Colonic mucosa (tissue), 4 donors: Measurements from ENCODE around the gene MRPL53. TPM values are rescaled to one million over a fixed set of nuclear protein-coding genes. Genes with fewer than 3 reads are reported as not detected.

ENCODE experiments used
- DNase-seq: peaks from one replicate; pipeline ENCODE4 v3.0.0-alpha.2; 2020
- H3K27ac ChIP-seq: fragments of 200-600 bp; one replicate; pipeline ENCODE4 v1.8.0; 2021
- H3K27me3 ChIP-seq: fragments of 200-600 bp; one replicate; pipeline ENCODE4 v1.8.0; 2021
- H3K36me3 ChIP-seq: fragments of 200-600 bp; one replicate; pipeline ENCODE4 v1.8.0; 2021
- H3K4me1 ChIP-seq: fragments of 200-600 bp; one replicate; pipeline ENCODE4 v1.8.0; 2021; ENCODE audit warnings: mild to moderate bottlenecking
- H3K4me3 ChIP-seq: fragments of 200-600 bp; one replicate; pipeline ENCODE4 v1.8.0; 2021
- H3K9ac ChIP-seq, 2 donors: one replicate each; pipeline ENCODE4 v1.7.0; 2013; ENCODE audit warnings: control low read depth in 2 of 2, low read depth in 2 of 2, low read length in 2 of 2
- H3K9me3 ChIP-seq: fragments of 200-600 bp; one replicate; pipeline ENCODE4 v1.8.0; 2021
- intact Hi-C: fragments of 100-400 bp; cut with DNase I; formaldehyde crosslinking; loops from one replicate; pipeline ENCODE4 v1.14.1; 2022
- total RNA-seq, 2 donors: library from RNA; stranded (reverse); fragmentation: NEBNext Ultra II Directional in 1 of 2; extraction: Animal tissue kit (Norgen Biotek cat#: 25700) in 1 of 2; gene quantifications; one replicate each; pipeline ENCODE4 v1.2.1, GENCODE V29; 2021
- TF ChIP-seq, protein P1 (sequence below): fragments of 200-600 bp; IDR thresholded peaks from one replicate; pipeline ENCODE4 v1.8.0; 2022; ENCODE audit warnings: antibody characterized with exemption, mild to moderate bottlenecking
- donor health status: healthy.
- donor health status: DM: no; HTN: no; CAD: no.
- donor health status: DM: no; HTN: no; CAD: no.

MRPL53 gene
- total RNA-seq, 2 donors from 2014 or later, result 64.6 to 90.3 TPM

DNA sequence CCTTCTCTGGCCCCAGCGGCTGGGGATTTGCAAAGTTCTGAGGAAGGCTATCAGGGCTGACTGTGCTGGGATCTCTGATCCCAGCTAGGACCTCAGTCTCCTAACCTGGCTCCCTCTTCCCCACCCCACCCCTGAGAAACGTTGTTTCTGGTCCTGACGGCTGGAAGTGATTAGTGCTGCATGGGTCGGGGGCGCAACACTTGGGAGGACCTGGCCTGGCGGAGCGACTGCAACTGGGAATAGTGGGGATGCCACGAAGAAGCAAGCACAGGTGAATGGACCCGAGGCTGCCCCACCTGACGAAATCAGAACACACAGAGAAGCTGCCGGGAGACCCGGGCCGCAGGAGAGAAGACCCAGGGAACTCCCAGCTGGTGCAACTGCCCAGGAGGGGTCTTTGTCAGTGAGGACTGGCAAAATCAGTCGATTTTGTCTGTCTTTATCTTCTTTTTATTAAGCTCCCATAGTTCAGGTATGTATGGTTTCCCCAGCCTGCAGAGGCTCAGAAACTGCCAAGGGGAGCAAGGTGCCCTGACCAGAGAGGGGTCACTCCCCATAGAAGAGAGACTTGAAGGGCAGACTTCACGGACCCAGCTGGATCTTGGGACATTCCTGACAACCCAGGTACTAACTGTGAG, 27.6 kb upstream of the MRPL53 start:
- TF ChIP-seq, protein P1, sequence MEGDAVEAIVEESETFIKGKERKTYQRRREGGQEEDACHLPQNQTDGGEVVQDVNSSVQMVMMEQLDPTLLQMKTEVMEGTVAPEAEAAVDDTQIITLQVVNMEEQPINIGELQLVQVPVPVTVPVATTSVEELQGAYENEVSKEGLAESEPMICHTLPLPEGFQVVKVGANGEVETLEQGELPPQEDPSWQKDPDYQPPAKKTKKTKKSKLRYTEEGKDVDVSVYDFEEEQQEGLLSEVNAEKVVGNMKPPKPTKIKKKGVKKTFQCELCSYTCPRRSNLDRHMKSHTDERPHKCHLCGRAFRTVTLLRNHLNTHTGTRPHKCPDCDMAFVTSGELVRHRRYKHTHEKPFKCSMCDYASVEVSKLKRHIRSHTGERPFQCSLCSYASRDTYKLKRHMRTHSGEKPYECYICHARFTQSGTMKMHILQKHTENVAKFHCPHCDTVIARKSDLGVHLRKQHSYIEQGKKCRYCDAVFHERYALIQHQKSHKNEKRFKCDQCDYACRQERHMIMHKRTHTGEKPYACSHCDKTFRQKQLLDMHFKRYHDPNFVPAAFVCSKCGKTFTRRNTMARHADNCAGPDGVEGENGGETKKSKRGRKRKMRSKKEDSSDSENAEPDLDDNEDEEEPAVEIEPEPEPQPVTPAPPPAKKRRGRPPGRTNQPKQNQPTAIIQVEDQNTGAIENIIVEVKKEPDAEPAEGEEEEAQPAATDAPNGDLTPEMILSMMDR, result no peak
- H3K27ac ChIP-seq, result no peak overlapping the region
- no peak overlapping the region for H3K4me3 ChIP-seq
- DNase-seq, result no peak
- H3K36me3 ChIP-seq, result peaks cover under 1% of the 10 kb centered on the region
- H3K4me1 ChIP-seq, result peaks cover 15% of the 10 kb centered on the region
- intact Hi-C loops, result no loop called here
- H3K9ac ChIP-seq, result no peak overlapping the region
- peaks cover 17% of the 10 kb centered on the region for H3K27me3 ChIP-seq
- H3K9me3 ChIP-seq, result no peaks in the 10 kb centered on the region

DNA sequence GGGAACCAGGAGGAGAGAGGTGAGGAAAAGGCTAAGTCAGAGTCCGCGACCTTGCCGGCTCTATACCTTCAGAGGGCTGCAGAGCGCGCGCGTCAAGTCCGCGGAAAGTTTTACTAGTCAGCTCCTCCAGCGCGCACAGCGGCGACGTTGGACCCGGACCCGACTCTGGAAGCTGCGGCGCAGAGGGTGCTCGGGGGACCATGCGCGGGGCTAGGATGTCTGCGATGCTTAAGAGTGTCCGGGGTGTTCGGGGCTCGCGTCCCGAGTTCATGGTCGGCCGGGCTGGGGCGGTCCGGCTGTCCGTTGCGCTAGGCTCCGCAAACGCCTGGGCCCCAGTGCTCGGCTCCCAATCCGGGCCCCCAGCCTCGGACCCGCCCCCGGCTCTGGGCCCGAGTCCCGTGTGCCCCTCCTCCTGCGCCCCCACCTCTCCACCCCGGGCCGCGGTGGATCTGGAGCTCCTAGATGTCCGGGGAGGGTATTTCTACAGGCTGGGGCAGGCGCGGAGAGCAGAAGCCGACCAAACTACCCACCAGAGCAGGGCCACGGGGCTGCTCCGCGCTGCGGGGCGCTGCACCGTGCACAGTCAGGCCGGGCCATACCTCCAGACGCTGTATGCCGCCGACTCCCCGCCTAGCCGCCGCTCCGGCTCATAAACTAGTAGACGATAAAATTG, 26.9 kb upstream of the MRPL53 start, which contains the start of gene LBX2:
TSS of gene LBX2 (minus strand) at position 337 of the 673 bp plus-strand sequence. CDS start at position 271, 66 bp downstream.
- Histone ChIP-seq H3K27ac (peak within 1 kb of the TSS; percentile 32), H3K4me1 (peaks cover 15% of the 10 kb centered on the region), H3K36me3 (no peaks in the 10 kb centered on the region), H3K9me3 (no peaks in the 10 kb centered on the region), H3K27me3 (peaks cover 17% of the 10 kb centered on the region), H3K4me3 (peak within 1 kb of the TSS; percentile 47), H3K9ac (peak within 1 kb of the TSS in 1 of 2 donors; percentile 46)
- TF ChIP-seq, protein P1, result no peak
- intact Hi-C loops, result no loop called here
- DNase-seq, result peak; percentile 57

DNA sequence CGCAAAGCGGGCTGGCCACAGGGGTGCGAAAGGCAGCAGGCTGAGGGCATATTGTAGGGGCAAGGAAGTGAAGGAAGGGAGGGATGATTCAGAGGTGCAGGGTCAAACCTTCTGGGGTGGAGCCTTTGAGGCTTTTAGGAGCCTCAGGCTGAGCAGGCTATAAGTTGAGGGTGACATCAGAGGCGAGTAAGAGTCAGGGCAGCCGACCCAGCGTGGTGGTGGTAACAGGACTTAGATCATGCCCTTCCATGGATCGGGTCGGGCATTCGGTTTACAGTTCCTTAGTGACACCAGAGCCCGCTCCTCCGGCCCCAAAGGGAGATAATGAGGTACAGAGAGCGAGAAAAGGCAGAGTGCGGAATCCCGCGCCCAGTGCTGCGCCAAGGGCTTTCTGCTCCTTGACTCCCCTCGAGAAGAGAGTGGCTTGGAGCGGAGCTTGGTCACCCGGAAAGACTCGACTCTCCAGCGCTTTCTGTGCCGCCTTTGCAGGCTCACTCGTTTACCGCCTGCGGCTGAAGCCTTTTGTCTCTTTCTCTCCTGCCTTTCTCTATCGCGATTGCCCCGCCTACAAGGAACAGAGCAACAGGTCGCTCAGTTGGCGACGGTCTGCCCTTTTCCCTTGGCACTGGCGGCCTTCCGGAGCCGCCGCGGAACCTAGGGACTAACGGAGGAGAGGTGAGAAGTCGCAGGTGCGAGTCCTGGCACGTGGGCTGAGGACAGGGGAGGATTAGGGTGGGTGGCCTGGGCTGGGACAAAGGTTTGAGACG, 26.2 kb upstream of the MRPL53 start:
- H3K9me3 ChIP-seq, result no peaks in the 10 kb centered on the region
- TF ChIP-seq, protein P1, result no peak
- intact Hi-C loops, result no loop called here
- H3K36me3 ChIP-seq, result no peaks in the 10 kb centered on the region
- peaks cover 15% of the 10 kb centered on the region for H3K4me1 ChIP-seq
- peak; percentile 63 for DNase-seq
- peak overlapping the region; percentile 47 for H3K4me3 ChIP-seq
- H3K9ac ChIP-seq, result peak overlapping the region in 1 of 2 donors; percentile 46
- peak overlapping the region; percentile 32 for H3K27ac ChIP-seq
- peaks cover 17% of the 10 kb centered on the region for H3K27me3 ChIP-seq

DNA sequence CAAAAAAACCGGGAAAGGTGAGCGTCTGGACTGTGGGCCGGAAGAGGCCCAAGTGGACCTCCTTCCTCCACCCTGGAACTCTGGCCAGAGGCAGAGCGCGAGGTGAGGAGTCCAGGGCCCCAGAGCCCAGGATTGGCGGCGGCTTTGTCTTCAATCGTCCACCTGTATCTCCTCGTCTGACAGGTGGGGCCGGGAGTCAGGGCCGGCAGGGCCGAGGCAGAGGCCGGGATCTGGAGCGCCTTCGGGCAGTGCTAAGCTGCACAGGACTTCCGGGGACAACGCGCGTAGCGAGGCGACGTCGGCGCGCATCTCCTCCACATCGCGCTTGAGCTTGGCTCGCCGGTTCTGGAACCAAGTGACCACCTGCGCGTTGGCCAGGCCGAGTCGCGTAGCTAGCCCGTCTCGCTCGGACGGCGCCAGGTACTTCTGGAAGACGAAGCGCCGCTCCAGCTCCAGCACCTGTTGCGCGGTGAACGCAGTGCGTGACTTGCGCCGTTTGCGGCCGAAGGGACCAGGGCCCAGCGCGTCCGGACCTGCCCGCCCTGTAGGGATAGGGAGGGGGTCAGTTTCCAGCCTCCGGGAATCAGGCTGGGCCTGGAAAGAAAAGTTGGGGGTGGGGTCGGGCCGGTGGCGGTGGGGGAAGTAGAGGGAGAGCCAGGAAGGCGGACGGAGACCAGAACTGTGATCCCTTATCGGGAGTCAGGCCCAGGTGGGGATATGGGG, 25.5 kb upstream of the MRPL53 start:
- Histone ChIP-seq H3K9me3 (no peaks in the 10 kb centered on the region), H3K27ac (peak overlapping the region; percentile 32), H3K4me1 (peaks cover 15% of the 10 kb centered on the region), H3K27me3 (peaks cover 17% of the 10 kb centered on the region), H3K36me3 (no peaks in the 10 kb centered on the region), H3K9ac (peak overlapping the region in 1 of 2 donors; percentile 46), H3K4me3 (peak overlapping the region; percentile 47)
- intact Hi-C loops, result no loop called here
- DNase-seq, result peak; percentile 67
- TF ChIP-seq, protein P1, result no peak
